Loucy (cell line): ENCODE results near the gene MBNL2.

Experiments
- EZH2phosphoT487 ChIP-seq: fragments of 200-600 bp; IDR thresholded peaks from 2 replicates; pipeline ENCODE4 v1.6.1; 2018; ENCODE audit warnings: antibody characterized with exemption, mild to moderate bottlenecking, moderate library complexity, borderline replicate concordance
- TF ChIP-seq, protein P1 (sequence below): fragments of 200-600 bp; sonication (generic); conservative IDR thresholded peaks from 2 replicates; pipeline ENCODE4 v1.5.1; 2014; ENCODE audit warnings: mild to moderate bottlenecking, antibody characterized with exemption, low read length

DNA sequence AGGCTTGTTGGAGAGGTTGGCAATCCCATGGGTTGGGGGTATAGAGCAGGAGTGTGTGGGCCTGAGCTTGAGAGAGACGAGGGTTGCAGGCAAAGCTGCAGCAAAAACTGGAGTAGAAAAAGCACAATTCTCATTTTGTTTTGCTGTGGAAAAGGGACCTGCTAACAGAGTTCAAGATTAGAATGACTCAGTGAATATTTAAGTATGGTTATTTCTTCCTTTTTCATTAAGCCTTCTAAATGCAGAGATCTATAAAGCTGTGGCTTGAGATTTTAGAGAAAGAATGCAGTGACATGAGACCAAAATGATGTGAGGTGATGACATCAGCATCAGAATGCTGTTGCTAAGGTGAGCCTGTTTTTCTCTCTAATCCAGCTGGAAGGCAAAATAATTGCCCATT is 10.8 kb upstream of the MBNL2 start:
- TF ChIP-seq, protein P1, sequence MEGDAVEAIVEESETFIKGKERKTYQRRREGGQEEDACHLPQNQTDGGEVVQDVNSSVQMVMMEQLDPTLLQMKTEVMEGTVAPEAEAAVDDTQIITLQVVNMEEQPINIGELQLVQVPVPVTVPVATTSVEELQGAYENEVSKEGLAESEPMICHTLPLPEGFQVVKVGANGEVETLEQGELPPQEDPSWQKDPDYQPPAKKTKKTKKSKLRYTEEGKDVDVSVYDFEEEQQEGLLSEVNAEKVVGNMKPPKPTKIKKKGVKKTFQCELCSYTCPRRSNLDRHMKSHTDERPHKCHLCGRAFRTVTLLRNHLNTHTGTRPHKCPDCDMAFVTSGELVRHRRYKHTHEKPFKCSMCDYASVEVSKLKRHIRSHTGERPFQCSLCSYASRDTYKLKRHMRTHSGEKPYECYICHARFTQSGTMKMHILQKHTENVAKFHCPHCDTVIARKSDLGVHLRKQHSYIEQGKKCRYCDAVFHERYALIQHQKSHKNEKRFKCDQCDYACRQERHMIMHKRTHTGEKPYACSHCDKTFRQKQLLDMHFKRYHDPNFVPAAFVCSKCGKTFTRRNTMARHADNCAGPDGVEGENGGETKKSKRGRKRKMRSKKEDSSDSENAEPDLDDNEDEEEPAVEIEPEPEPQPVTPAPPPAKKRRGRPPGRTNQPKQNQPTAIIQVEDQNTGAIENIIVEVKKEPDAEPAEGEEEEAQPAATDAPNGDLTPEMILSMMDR, result no peak
- no peak for TF ChIP-seq EZH2phosphoT487
